Mesenchymal stem cell (in vitro differentiated cells and primary cell): ENCODE results near the gene TAOK3.

ENCODE experiments used
- DNase-seq: peaks from one replicate; pipeline ENCODE4 v3.0.0-alpha.2; 2013
- H2AFZ ChIP-seq: one replicate; pipeline ENCODE4 v1.6.1; 2013; ENCODE audit warnings: low read depth, mild to moderate bottlenecking, control low read depth, inconsistent platforms, low read length, moderate library complexity
- H2AK5ac ChIP-seq: 2 replicates; pipeline ENCODE4 v1.6.1; 2013; ENCODE audit warnings: low read length, moderate library complexity, mild to moderate bottlenecking, inconsistent platforms; ENCODE audit not compliant: severe bottlenecking
- H2BK120ac ChIP-seq: one replicate; pipeline ENCODE4 v1.6.1; 2013; ENCODE audit warnings: low read depth, mild to moderate bottlenecking, inconsistent platforms, low read length, moderate library complexity
- H2BK12ac ChIP-seq, 2 experiments: one replicate each; pipeline ENCODE4 v1.6.1; 2013; ENCODE audit warnings: inconsistent platforms in 2 of 2, low read length in 2 of 2, mild to moderate bottlenecking in 2 of 2, moderate library complexity in 2 of 2, control low read depth in 1 of 2
- H2BK15ac ChIP-seq: one replicate; pipeline ENCODE4 v1.6.1; 2013; ENCODE audit warnings: mild to moderate bottlenecking, low read depth, inconsistent platforms; ENCODE audit not compliant: poor library complexity, severe bottlenecking
- H2BK5ac ChIP-seq: 2 replicates; pipeline ENCODE4 v1.6.1; 2013; ENCODE audit warnings: low read depth, mild to moderate bottlenecking, low read length, control low read depth, inconsistent platforms; ENCODE audit not compliant: poor library complexity, severe bottlenecking
- H3K14ac ChIP-seq, 2 experiments: one replicate each; pipeline ENCODE4 v1.6.1; 2013; ENCODE audit warnings: inconsistent platforms in 2 of 2, low read length in 2 of 2, control low read depth in 1 of 2, mild to moderate bottlenecking in 1 of 2, moderate library complexity in 1 of 2
- H3K18ac ChIP-seq, 2 experiments: one replicate each; pipeline ENCODE4 v1.6.1; 2013; ENCODE audit warnings: inconsistent platforms in 2 of 2, low read length in 2 of 2, control low read depth in 1 of 2, low read depth in 1 of 2, mild to moderate bottlenecking in 1 of 2
- H3K23ac ChIP-seq, 2 experiments: one replicate each; pipeline ENCODE4 v1.6.1; 2013; ENCODE audit warnings: inconsistent platforms in 2 of 2, low read length in 2 of 2, mild to moderate bottlenecking in 2 of 2, moderate library complexity in 2 of 2, control low read depth in 1 of 2
- H3K27ac ChIP-seq: 2 replicates; pipeline ENCODE4 v1.5.1; 2013; ENCODE audit warnings: mild to moderate bottlenecking, moderate library complexity, low read length, control low read depth, inconsistent platforms; ENCODE audit not compliant: poor library complexity, severe bottlenecking
- H3K27me3 ChIP-seq, 2 experiments: 2 replicates each; pipeline versions ENCODE4 v1.6.1 to v1.7.0; 2013; ENCODE audit warnings: low read length in 2 of 2, mild to moderate bottlenecking in 2 of 2, moderate library complexity in 2 of 2, control low read depth in 1 of 2, inconsistent platforms in 1 of 2; ENCODE audit not compliant: control insufficient read depth in 1 of 2, insufficient read depth in 1 of 2
- H3K36me3 ChIP-seq, 2 experiments: 2 replicates each; pipeline versions ENCODE4 v1.6.1 to v1.7.0; 2013; ENCODE audit warnings: low read length in 2 of 2, control low read depth in 1 of 2, inconsistent platforms in 1 of 2, low read depth in 1 of 2, mild to moderate bottlenecking in 1 of 2; ENCODE audit not compliant: insufficient read depth in 2 of 2, control insufficient read depth in 1 of 2
- H3K4ac ChIP-seq, 2 experiments: one replicate each; pipeline ENCODE4 v1.6.1; 2013; ENCODE audit warnings: inconsistent platforms in 2 of 2, low read length in 2 of 2, mild to moderate bottlenecking in 2 of 2, moderate library complexity in 2 of 2, control low read depth in 1 of 2, low read depth in 1 of 2
- H3K4me1 ChIP-seq: 2 replicates; pipeline ENCODE4 v1.6.1; 2013; ENCODE audit warnings: low read depth, low read length, control low read depth; ENCODE audit not compliant: control insufficient read depth, insufficient read depth
- H3K4me2 ChIP-seq: 2 replicates; pipeline ENCODE4 v1.6.1; 2013; ENCODE audit warnings: low read length, mild to moderate bottlenecking, inconsistent platforms; ENCODE audit not compliant: poor library complexity, severe bottlenecking
- H3K4me3 ChIP-seq, 2 experiments: 2 replicates each; pipeline versions ENCODE4 v1.5.1 to v1.7.0; 2013; ENCODE audit warnings: low read length in 2 of 2, mild to moderate bottlenecking in 2 of 2, control low read depth in 1 of 2, low read depth in 1 of 2; ENCODE audit not compliant: insufficient read depth in 1 of 2
- H3K79me1 ChIP-seq: replicated peaks from 2 replicates; pipeline ENCODE4 v1.6.1; 2013; ENCODE audit warnings: mild to moderate bottlenecking, control low read depth, low read length, inconsistent platforms; ENCODE audit not compliant: poor library complexity, severe bottlenecking
- H3K9ac ChIP-seq: 2 replicates; pipeline ENCODE4 v1.7.0; 2013; ENCODE audit warnings: mild to moderate bottlenecking, low read length, moderate library complexity
- H3K9me3 ChIP-seq: 2 replicates; pipeline ENCODE4 v1.7.0; 2013; ENCODE audit warnings: mild to moderate bottlenecking, low read length; ENCODE audit not compliant: control insufficient read depth
- H4K8ac ChIP-seq: one replicate; pipeline ENCODE4 v1.6.1; 2013; ENCODE audit warnings: inconsistent platforms, mild to moderate bottlenecking, low read length, moderate library complexity
- H4K91ac ChIP-seq: one replicate; pipeline ENCODE4 v1.6.1; 2013; ENCODE audit warnings: mild to moderate bottlenecking, low read length, inconsistent platforms
- WGBS: methylation state at CpG from one replicate; pipeline ENCODE4 v1.1.7; 2013; ENCODE audit warnings: mixed read lengths; 5-methylcytosine and 5-hydroxymethylcytosine counted together

Gene TAOK3

DNA sequence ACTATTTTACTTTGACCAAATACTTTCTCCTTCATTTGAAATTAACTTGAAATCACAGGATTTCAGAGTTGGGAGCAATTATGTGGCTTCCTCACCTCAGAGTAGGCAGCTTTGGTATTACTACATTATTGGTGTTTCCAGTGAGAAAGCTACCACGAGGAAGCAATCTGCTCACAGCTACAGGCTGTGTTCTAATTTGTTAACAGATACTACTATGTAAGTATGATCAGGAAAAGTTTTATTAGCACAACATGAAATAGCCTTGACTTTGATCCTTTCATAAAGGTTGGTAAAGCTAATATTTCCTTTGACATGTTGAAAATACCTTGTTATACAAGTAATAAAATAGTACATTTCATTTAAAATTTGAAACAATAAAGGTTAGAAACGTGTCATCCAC lies 30.6 kb downstream of the TAOK3 start:
- no peaks in the 10 kb centered on the region for H3K27me3 ChIP-seq
- no peaks in the 10 kb centered on the region for H3K4me1 ChIP-seq
- H3K79me1 ChIP-seq, result peaks cover 12% of the 10 kb centered on the region
- no peak overlapping the region for H4K91ac ChIP-seq
- no peak overlapping the region for H2BK15ac ChIP-seq
- no peak overlapping the region for H3K14ac ChIP-seq
- H3K9me3 ChIP-seq, result no peaks in the 10 kb centered on the region
- no peak overlapping the region for H3K27ac ChIP-seq
- no peak overlapping the region for H2AK5ac ChIP-seq
- no peak overlapping the region for H4K8ac ChIP-seq
- no peak overlapping the region for H3K18ac ChIP-seq
- H3K4ac ChIP-seq, result no peak overlapping the region
- H2BK12ac ChIP-seq, result no peak overlapping the region
- H3K36me3 ChIP-seq, result no peaks in the 10 kb centered on the region
- H3K23ac ChIP-seq, result no peak overlapping the region
- no peak overlapping the region for H3K9ac ChIP-seq
- H2BK5ac ChIP-seq, result no peak overlapping the region
- WGBS, result no CpG with 5 or more reads among the region's 2 CpGs
- no peak overlapping the region for H2AFZ ChIP-seq
- no peak overlapping the region for H2BK120ac ChIP-seq
- no peak for DNase-seq
- no peak overlapping the region for H3K4me2 ChIP-seq
- no peak overlapping the region for H3K4me3 ChIP-seq

DNA sequence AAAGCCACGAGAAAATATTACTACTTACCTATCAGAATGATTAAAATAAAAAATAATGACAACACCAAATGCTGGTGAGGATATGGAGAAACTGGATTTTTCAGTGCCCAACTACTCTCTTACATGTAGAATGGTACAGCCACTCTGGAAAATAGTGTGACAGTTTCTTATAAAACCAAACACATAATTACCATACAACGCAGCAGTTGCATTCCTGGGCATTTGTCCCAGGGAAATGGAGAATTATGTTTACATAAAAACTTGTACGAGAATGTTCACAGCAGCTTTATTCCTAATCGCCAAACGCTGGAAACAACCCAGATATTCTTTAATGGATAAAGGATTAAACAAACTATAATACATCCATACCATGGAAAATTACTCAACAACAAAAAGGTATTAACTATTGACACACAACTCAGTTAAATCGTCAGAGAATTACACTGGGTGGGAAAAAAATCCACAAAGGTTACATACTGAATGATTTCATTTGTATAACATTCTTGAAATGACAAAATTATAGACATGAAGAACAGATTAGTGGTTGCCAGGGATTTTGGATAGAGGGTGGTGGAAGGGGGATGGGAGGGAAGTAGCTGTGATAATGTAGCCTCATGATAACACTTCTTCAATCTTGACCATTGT lies 35.4 kb downstream of the TAOK3 start:
- no peak overlapping the region for H4K8ac ChIP-seq
- no peak overlapping the region for H3K9ac ChIP-seq
- H3K27ac ChIP-seq, result no peak overlapping the region
- no peak overlapping the region for H4K91ac ChIP-seq
- H2BK15ac ChIP-seq, result no peak overlapping the region
- H2AFZ ChIP-seq, result no peak overlapping the region
- H3K4me2 ChIP-seq, result no peak overlapping the region
- H3K9me3 ChIP-seq, result no peaks in the 10 kb centered on the region
- H2AK5ac ChIP-seq, result no peak overlapping the region
- no peak overlapping the region for H2BK12ac ChIP-seq
- no peaks in the 10 kb centered on the region for H3K36me3 ChIP-seq
- no peak overlapping the region for H3K23ac ChIP-seq
- H2BK120ac ChIP-seq, result no peak overlapping the region
- no peak overlapping the region for H3K18ac ChIP-seq
- no peak overlapping the region for H3K4me3 ChIP-seq
- WGBS, result 50% methylated on average over 2 of the region's 6 CpGs
- no peak overlapping the region for H3K4ac ChIP-seq
- no peaks in the 10 kb centered on the region for H3K27me3 ChIP-seq
- no peaks in the 10 kb centered on the region for H3K4me1 ChIP-seq
- no peak overlapping the region for H2BK5ac ChIP-seq
- peak; percentile 65 for DNase-seq
- no peak overlapping the region for H3K14ac ChIP-seq
- H3K79me1 ChIP-seq, result peaks cover 7% of the 10 kb centered on the region

DNA sequence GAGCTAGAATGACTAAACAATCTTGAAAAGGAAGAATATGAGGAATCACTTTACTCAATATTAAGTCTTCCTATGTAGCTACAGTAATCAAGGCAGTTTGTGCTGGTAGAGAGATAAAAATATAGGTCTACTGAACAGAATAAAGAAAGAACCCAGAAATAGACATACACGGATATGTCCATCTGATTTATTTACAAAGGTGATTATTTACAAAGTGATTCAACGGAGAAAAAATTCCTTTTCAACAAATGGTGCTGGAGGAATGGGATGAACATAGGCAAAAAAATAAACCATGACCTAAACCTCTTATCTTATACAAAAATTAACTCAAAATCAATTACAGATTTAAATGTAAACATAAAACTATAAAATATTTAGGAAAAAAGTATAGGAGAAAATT lies 36.6 kb downstream of the TAOK3 start:
- H4K8ac ChIP-seq, result no peak overlapping the region
- peaks cover 4% of the 10 kb centered on the region for H3K79me1 ChIP-seq
- H3K9me3 ChIP-seq, result no peaks in the 10 kb centered on the region
- H2AFZ ChIP-seq, result no peak overlapping the region
- no peak overlapping the region for H3K4me2 ChIP-seq
- no peak overlapping the region for H2AK5ac ChIP-seq
- no peak overlapping the region for H3K18ac ChIP-seq
- no peak overlapping the region for H3K4ac ChIP-seq
- H3K36me3 ChIP-seq, result no peaks in the 10 kb centered on the region
- H2BK120ac ChIP-seq, result no peak overlapping the region
- H3K9ac ChIP-seq, result no peak overlapping the region
- H3K4me1 ChIP-seq, result no peaks in the 10 kb centered on the region
- H3K27ac ChIP-seq, result no peak overlapping the region
- no CpG with 5 or more reads among the region's 2 CpGs for WGBS
- H3K23ac ChIP-seq, result no peak overlapping the region
- no peak overlapping the region for H3K14ac ChIP-seq
- H4K91ac ChIP-seq, result no peak overlapping the region
- H2BK5ac ChIP-seq, result no peak overlapping the region
- DNase-seq, result no peak
- no peak overlapping the region for H2BK15ac ChIP-seq
- no peaks in the 10 kb centered on the region for H3K27me3 ChIP-seq
- no peak overlapping the region for H2BK12ac ChIP-seq
- H3K4me3 ChIP-seq, result no peak overlapping the region

DNA sequence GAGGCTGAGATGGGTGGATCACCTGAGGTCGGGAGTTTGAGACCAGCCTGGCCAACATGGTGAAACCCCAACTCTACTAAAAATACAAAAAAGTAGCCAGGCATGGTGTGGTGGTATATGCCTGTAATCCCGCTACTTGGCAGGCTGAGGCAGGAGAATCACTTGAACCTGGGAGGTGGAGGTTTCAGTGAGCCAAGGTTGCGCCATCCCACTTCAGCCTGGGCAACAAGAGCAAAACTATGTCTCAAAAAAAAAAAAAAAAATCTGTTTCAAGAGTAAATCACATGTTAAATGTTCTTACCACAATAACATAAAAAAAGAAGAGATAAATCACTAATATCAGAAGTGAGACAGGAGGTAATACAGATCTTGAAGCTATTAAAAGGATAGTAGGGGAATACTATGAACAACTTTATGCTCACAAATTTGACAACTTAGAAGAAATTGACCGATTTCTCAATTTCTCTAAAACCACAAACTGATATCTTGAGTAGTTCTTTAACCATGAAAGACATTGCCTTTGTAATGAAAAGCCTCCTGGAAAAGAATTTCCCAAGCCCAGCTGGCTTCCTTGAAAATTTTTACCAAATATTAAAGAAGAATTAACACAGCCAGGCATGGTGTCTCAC lies 37.7 kb downstream of the TAOK3 start:
- no peak overlapping the region for H2BK12ac ChIP-seq
- 100% methylated on average over 2 of the region's 4 CpGs for WGBS
- H3K27me3 ChIP-seq, result no peaks in the 10 kb centered on the region
- peaks cover 2% of the 10 kb centered on the region for H3K79me1 ChIP-seq
- H3K18ac ChIP-seq, result peak overlapping the region in 1 of 2 experiments; percentile 62
- no peaks in the 10 kb centered on the region for H3K9me3 ChIP-seq
- no peak overlapping the region for H3K4me3 ChIP-seq
- no peak overlapping the region for H2AK5ac ChIP-seq
- no peak overlapping the region for H3K4me2 ChIP-seq
- H2BK15ac ChIP-seq, result no peak overlapping the region
- H3K4ac ChIP-seq, result no peak overlapping the region
- H3K27ac ChIP-seq, result no peak overlapping the region
- no peaks in the 10 kb centered on the region for H3K36me3 ChIP-seq
- no peak overlapping the region for H2BK5ac ChIP-seq
- H2AFZ ChIP-seq, result no peak overlapping the region
- no peak overlapping the region for H3K23ac ChIP-seq
- no peak overlapping the region for H2BK120ac ChIP-seq
- no peak overlapping the region for H3K14ac ChIP-seq
- H3K4me1 ChIP-seq, result no peaks in the 10 kb centered on the region
- no peak overlapping the region for H4K8ac ChIP-seq
- no peak overlapping the region for H4K91ac ChIP-seq
- peak; percentile 36 for DNase-seq
- no peak overlapping the region for H3K9ac ChIP-seq
